GM21423 (cell line): ENCODE results near the gene PIEZO1.

Experiments
- ATAC-seq: cut with Tn5 transposase; IDR thresholded peaks from one replicate; pipeline ENCODE4 v1.9.1; 2021; ENCODE audit warnings: mild to moderate bottlenecking, moderate library complexity; ENCODE audit not compliant: unreplicated experiment

The PIEZO1 gene

DNA sequence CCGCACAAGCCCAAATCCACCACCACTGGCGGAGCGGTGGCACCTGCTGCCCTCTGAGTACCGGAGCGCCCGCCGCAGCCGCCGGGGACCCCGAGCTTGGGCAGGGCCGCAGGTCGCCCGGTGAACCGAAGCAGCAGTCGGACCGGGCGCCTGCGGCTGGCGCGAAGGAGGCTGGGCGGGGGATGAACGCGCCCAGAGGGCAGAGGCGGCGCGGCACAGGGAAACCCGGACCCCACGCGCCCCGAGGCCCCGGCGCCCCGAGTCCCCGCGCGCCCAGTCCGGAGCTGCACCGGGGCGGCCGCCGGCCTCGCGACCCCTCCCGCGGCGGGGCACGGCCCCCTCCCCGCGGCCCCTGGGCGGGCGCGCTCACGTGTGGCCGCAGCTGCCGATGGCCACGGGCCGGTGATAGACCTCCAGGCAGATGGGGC lies 79.2 kb downstream of the PIEZO1 start:
- no peak for ATAC-seq

- no peak for ATAC-seq
These were observed 79.8 kb downstream of the PIEZO1 start for GRCh38 chr16:88705076-88705684.

- no peak for ATAC-seq
These were observed 81.3 kb downstream of the PIEZO1 start for GRCh38 chr16:88703486-88704309.

DNA sequence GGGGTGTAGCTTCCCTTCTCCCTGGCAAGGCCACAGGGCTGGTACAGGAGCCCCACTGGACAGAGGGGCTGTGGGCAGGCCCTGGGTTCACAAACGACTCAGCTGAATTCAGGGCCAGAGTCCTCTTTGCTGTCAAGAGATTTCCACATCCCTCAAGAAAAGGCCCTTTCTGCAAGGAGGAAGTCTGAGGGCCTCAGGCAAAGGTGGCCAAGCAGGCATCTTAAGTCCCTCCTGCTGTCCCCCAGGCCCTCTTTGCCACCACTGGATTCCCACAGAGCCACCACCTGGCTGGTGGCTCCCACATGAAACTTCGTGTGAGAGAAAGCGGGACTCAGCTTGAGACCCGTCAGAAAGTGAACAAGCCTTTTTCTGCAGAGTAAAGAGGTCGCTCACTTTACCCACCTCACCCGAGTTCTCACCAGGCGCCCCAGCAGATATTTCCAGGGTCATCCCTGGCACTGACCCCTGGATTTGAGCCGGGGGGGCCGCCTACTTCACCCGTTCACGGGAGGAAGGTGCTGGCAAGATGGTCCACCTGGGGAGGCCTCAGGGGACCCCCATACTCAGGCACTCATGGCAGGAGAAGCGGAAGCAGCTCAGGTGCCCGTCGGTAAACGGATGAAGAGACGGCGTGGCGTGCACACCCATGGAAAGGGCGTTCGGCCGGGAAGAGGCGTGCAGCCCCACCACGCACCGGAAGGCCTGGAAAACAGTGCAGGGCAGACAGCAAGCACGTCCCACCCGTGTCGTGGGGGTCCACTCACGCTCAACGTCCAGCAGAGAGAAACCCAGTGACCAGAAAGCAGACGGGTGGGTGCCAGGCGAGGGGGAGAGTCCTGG lies 82.4 kb downstream of the PIEZO1 start:
- ATAC-seq = no peak

DNA sequence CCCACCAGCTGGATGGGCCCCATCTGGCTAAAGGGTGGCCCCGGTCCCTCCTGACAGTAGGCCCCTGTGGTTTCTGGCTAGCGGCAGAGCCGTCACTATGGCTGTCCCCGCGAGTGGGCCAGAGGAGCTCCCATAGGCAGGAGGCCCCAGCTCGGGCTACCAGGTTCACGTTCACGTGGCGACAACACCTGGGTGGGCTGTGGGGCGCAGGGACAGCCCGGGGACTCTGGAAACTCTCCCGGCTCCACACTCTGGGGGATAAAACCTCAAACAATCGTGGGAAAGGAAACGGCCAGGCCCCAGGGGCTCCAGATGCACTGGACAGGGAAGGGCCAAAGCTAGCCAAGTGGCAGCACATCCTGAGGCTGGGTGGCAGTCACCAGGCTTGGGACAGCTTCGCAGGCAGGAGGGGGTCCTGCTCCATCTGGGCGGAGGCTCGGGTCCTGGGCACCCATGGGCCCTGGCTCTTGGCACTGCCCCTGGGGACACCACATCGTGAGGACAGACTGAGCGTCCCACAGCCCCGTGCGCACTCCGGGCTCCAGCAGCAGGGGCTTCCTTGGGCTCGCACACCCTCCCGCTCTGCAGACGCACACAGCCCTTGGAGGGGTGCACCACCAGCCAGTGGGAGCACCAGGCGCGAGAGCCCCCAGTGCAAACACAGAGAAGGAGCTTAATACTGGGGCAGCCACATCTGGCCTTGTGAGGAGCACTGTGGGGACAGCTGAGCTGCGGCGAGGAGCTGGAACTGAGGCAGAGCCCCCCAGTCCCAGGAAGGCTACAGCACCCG lies 83.2 kb downstream of the PIEZO1 start:
- ATAC-seq = no peak

DNA sequence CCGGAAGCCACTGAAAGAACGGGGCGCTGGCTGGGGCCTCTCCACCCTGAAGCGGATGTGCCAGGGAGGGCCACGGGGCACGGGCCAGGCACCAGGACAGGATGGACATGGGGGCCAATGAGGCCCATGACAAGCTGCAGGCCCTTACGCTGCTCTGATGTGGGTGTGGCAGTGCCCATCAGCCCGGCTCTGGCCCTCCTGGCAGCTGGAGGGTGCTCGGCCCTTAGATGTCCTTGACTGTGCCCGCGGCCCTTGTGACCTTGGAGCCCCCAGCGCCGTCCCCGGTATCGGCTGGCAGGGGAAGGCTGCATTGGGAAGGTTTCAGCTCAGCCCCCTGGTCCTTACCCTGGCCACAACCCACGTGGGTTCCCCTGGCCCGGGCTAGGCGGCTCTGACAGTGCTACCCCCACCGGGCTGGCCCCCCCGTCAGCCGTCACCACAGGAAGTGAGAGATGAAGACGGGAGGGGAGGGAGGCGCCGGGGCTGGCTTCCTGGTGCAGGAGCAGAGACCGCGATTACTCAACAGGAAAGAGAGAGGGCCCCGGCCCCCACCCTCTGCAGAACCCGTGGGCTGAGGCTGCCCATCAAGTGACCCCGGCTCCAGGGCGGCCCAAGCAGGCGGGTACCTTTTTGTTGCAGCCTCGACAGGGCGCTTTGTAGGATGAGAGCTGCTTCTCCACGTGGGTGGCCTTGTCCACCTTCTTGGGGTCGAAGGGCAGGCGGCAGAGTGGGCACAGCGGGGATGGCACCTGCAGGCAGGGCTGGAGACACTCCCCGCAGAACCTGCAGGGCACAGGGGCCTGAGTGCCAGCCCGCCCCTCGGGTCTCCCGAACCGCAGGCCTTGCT lies 84.2 kb downstream of the PIEZO1 start:
- peak; percentile 62 for ATAC-seq

DNA sequence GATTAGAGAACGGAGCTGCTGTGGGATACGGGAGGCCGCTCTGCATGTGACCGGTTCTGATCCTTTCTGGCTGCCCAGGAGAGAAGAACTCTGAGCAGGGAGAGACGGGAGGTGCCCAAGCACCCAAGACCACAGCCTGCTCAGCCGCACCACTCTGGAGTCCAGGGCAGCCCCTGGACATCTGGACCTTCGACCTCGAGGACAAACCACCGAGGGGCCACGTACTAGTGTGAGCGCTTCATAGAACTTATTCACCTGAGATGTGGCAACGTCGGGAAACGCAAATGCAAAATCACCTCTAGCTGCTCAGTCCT lies 84.7 kb downstream of the PIEZO1 start:
- no peak for ATAC-seq

DNA sequence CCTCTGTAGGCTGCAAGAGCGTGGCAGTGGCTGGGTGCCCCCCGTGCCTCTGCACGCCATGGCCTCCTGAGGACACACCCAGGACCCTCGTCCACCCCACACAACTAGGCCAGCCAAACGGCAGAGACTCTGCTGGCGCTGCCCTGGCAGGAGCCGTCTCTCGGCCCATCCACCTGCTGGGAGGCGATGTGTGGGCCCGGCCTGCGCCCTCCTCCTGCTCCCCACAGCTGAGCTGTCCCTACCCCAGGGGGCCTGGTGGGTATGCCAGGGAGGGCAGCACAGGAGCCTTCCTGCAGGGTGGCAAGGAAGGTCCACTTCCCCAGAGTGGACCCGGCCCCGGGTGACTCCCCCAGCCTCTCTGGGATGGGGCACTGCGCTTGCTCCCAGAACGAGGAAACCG lies 85.8 kb downstream of the PIEZO1 start:
- no peak for ATAC-seq

GRCh38 chr16:88698646-88699045 lies 86.4 kb downstream of the PIEZO1 start:
- no peak for ATAC-seq

- no peak for ATAC-seq
These were observed 87.0 kb downstream of the PIEZO1 start for GRCh38 chr16:88697831-88698615.

DNA sequence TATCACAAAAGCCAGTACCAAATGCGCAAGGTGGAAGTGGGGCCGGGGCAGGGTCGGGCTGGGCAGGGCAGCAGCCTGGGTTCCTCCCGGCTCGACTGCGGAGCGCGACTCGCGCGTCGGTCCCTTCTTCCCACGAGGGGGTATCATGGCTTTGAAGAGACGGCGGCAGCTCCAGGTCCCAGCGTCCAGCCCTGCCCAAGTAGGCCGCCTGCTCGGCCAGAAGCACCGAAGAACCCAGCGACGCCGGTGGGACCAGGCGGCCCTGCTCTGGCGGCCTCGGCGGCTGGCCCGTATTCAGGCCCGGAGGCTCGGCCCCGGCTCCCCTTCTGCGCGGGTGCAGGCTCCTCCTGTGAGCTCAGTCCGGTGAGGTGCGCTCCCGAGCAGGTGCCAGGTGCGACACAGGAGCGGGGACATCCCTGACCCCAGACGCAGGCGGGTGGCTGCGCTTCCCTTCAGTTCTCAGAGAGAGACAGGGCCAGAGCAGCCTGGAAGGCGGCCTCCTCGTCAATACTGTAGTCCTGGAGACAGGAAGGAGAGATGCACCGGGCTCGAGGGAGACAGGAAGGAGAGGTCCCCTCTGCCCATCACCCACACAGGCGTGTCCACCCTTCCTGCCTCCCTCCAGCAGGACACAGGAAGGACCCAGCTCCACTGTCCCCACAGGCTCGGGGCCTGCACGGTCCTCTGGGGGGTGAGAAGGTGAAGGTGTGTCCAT lies 87.7 kb downstream of the PIEZO1 start:
- no peak for ATAC-seq

DNA sequence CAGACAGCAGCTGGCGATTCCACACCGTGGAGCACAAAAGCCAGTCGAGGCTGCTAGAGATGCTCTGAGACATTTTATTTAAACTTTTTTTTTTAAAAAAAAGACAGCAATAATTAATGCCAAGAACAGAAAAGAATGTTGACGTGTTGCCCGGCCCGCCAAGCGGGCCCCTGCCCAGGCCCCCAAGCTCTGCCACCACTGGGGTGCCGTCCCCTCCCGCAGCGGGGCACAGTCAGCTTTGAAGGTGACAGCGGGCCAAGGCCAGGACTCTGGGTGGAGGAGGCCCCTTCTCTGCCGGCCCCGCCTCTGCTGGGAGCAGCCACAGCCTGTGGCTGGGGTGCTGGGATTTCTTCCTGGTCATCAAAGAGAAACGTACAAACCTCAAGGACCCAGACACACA lies 88.6 kb downstream of the PIEZO1 start:
- ATAC-seq = no peak

DNA sequence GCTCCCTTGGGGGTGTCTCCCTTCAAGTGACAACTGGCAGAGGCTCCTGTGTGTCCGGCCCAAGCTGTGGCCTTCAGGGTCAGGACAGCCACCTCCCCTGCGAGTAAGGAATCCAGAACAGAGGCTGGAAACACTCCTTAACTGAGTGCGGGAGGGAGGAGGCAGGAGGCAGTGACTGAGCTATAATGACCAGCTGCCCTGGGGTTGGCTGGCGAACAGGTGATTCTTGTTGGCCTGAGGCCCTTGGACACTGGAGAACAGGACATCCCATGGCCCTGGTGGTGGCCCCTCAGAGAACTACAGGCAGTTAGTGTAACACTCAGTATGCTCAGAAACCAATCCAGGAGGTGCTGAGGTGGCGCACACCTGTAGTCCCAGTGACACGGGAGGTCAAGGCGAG lies 89.3 kb downstream of the PIEZO1 start:
- no peak for ATAC-seq

DNA sequence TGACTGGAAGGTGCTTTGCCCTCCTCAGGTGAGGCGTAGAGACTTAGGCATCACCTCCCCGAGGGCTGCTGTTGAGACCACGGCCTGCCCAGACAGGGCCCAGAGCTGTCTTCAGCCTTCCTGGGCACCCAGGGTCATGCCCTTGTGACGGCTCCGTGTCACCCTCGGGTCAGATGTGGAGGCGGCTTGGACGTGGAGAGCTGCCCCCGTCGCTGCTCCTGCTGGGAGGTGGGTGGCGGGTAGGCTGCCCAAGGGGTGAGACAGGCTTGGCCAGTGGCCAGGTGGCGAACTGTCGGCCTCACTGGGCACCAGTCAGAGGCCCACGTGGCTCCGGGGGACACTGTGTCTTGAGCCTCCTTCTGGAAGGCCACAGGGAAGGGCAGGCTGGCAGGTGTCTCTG lies 89.8 kb downstream of the PIEZO1 start:
- no peak for ATAC-seq

DNA sequence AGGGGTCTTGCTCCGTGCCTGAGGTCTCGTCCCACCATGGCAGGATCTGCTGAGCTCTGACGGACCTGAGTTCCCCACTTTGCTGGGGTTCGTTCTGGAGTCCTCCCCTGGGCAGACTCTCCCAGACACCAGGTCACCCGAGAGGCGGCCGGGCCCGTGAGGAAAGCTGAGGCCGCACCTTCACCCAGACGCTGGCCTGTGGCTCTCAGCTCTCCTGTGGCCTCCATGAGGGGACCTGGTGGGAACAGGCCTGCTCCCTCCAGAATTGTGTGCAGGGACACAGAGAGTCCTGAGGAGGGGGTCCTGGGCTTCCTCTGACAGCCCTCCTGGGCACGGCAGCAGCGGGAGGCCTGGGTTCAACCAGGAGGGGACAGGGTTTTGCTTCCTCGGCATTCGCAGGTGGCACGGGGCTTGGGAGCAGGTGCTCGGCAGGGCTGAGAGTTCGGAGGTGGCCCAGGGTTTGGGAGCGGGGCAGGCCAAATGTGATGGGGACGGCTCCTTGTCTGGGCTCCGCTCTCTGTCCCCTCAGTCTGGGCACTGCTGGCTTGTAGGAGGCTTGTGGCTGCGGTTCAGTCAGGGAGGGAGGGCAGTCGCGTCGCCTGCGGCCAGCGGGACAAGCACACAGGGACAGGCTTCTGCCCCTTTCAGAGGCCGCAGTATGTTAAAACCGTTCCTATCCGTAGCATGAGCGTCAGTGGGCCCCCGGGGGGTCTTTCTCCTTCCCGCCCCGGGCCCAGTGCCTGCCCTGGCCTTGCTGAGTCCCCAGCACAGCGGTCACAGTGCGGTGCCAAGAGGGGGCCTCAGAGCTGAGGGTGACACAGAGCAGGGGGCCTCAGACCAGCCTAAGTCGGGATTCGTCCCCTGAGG lies 90.6 kb downstream of the PIEZO1 start:
- ATAC-seq = no peak

DNA sequence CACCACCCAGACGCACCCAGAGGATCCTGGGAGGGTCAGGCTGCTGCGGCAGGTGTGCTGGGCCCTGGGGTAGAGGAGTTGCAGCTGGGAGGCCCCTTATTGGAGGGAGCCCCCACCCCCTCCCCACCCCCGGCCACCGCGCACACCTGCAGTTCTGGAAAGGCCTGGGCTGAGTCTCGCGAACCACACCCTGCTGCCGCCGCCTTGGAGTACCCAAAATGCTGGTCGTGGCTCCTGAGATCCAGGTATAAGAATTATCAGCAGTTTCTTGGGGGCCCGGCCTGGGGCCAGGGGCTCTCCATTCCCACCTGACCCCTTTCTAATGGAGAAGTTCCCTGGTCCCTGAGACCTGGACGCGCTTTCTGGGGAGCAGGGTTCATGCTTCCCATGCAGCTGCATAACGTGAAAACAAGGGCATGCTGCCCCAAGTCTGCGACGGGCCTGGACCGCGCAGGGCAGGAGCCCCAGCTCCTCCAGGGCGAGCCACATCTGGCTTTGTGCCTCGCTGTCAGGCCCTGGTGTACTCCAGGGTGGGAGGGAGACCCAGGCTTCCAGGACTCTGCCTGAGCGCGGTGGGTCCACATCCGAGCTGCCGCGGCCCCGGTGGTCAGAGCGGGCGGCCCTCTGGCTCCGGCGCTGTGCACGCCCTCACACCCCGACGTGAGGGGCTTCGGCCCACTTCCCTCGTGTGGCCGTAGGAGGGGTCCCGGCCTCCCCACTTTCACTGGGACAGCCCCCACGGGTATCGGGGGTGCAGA lies 91.4 kb downstream of the PIEZO1 start:
- ATAC-seq = no peak

- no peak for ATAC-seq
These were observed 92.2 kb downstream of the PIEZO1 start for GRCh38 chr16:88692861-88693260.
